ENCODE measurements around the gene PLA2G4D. TPM values are rescaled to one million over a fixed set of nuclear protein-coding genes. Genes with fewer than 3 reads are reported as not detected.

The PLA2G4D gene
- total and polyA plus RNA-seq, 2 donors, result 0.03 TPM; not detected in 1

DNA sequence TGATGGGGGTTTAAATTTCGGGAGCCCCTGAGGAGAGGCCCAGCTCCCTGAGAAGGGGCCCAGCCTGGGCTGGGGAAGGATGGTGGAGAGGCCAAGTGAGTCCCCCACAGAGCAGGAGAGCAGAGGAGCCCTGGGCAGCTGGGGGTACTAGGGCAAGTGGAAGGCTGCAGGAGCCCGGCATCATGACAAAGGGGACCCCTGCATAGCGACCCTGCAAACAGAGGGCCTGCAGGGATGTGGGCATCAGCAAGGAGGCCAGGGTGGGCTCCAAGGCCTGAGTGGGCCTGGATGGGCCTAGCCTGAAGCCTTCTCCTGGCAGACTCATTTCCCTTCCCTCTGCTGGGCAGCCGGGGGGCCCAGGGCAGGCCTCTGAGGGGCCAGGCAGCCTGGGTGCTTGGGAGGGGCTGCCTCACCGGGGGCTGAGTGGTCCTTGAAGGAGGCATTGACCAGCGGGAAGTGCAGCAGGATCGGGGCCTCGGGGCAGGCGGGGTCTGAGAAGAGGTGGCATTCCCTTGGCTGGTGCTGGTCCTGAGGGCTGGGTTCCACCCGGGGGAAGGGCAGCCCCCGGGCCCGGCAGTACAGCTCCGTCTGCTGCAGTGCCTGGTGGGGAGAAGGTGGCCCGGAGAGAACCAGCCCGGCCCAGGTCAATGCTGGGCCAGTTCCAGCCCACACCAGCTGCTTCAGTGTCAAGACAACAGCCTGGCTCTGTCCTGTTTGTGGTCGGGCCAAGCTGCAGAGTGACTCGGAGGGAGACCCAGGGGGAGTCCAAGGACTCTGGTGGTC is 24.7 kb downstream of the PLA2G4D start:
- H3K4me3 ChIP-seq (ENCODE audit: low read depth, low read length), result no peak overlapping the region
- no peaks in the 10 kb centered on the region for H3K4me1 ChIP-seq (ENCODE audit: insufficient read depth)
- WGBS, result 72% methylated on average over 17 of the region's 17 CpGs
- no peak overlapping the region for H3K27ac ChIP-seq (ENCODE audit: low read depth)
- DNase-seq (ENCODE audit: extremely low spot score), result no peak
- H3K36me3 ChIP-seq (ENCODE audit: insufficient read depth), result no peaks in the 10 kb centered on the region

DNA sequence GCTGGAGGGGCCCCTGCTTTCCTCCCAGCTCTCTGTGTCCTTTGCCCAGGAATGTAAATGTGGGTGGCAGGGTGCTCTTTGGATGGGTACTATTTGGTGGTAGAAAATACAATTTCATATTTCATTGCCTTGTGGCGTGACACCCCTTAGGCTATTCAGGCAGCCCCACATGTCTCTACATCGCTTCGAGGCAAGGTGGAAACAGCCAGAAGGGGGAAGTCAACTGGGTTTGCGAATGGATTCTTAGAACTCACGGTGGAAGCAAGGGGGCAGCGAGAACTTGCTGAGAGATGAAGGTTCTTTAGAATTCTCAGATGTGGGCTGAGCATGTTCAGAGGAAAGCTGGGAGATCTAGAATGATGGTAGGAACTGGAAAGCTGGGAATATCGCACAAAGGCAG is 25.3 kb downstream of the PLA2G4D start:
- Histone ChIP-seq H3K4me3 (ENCODE audit: low read depth, low read length) (no peak overlapping the region), H3K36me3 (ENCODE audit: insufficient read depth) (no peaks in the 10 kb centered on the region), H3K27ac (ENCODE audit: low read depth) (no peak overlapping the region), H3K4me1 (ENCODE audit: insufficient read depth) (no peaks in the 10 kb centered on the region)
- no peak for DNase-seq (ENCODE audit: extremely low spot score)
- WGBS, result 86% methylated on average over 7 of the region's 7 CpGs

DNA sequence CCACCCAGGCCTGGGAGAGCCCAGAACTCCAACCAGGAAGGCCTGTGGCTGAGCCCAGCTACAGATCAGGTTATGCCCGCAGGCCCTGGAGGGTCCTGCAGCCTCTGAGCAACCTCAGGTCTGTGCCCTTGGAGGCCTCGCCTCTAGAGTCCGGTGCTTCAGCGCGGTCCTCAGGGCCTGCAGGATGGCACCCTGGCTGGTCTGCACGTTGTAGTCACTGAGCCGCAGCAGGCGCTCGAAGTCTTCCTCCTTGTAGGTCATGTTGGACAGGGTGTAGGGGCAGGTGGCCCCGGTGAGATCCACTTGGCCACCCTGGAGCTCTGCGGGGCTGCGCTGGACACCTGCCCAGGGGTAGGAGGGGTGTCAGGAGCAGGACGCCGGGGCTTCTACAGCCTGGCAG is 25.8 kb downstream of the PLA2G4D start:
- Histone ChIP-seq H3K4me3 (ENCODE audit: low read depth, low read length) (no peak overlapping the region), H3K4me1 (ENCODE audit: insufficient read depth) (no peaks in the 10 kb centered on the region), H3K36me3 (ENCODE audit: insufficient read depth) (no peaks in the 10 kb centered on the region), H3K27ac (ENCODE audit: low read depth) (no peak overlapping the region)
- no peak for DNase-seq (ENCODE audit: extremely low spot score)
- 94% methylated on average over 14 of the region's 14 CpGs for WGBS

DNA sequence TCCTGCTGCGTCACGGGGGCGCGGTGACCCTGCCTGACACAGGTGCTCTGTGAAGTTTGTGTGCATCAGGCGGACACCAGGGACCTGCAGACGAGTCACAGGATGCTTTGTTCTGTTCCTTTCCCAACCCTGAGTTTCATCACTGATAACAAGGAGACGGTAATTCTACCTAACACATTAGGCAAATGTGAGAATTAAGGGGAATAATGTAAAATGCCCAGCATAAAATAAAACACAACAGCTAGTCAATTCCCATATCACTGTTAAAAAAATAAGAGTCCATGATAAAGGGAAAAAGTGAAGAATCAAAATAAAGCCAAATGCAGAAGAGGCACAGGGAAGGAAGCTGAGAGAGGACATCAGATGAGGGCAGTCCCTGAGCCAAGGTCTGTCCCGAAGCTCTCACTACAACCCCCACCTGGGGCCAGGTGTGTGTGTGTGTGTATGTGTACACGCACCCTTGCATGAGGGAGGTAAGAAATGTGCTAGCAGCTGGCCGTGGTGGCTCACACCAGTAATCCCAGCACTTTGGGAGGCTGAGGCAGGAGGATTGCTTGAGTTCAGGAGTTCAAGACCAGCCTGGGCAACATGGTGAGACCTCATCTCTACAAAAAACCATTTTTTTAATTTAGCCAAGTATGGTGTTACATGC is 27.5 kb downstream of the PLA2G4D start:
- H3K4me3 ChIP-seq (ENCODE audit: low read depth, low read length), result no peak overlapping the region
- H3K4me1 ChIP-seq (ENCODE audit: insufficient read depth), result no peaks in the 10 kb centered on the region
- H3K27ac ChIP-seq (ENCODE audit: low read depth), result no peak overlapping the region
- no peak for DNase-seq (ENCODE audit: extremely low spot score)
- WGBS, result 40% methylated on average over 10 of the region's 10 CpGs
- H3K36me3 ChIP-seq (ENCODE audit: insufficient read depth), result no peaks in the 10 kb centered on the region

DNA sequence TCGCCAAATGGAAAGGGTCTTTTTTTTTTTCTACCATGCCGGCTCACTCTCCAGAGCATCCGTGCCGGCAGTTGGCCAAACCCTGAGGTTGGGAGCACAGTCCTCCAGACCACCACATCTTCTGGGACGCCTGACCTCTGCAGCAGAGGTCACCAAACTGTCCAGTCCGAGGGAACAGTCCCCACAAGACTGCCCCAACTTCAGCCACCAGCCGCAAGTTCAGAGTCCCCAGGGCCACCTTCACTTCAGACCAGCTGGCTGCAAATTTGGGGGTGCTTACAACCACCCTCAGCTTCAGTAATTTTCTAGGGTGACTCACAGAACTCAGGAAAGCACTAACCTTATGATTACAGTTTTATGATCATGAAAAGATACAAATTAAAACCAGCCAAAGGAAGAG is 28.9 kb downstream of the PLA2G4D start:
- no peak for DNase-seq (ENCODE audit: extremely low spot score)
- Histone ChIP-seq H3K36me3 (ENCODE audit: insufficient read depth) (no peaks in the 10 kb centered on the region), H3K27ac (ENCODE audit: low read depth) (no peak overlapping the region), H3K4me3 (ENCODE audit: low read depth, low read length) (no peak overlapping the region), H3K4me1 (ENCODE audit: insufficient read depth) (no peaks in the 10 kb centered on the region)
- WGBS, result 44% methylated on average over 7 of the region's 7 CpGs

DNA sequence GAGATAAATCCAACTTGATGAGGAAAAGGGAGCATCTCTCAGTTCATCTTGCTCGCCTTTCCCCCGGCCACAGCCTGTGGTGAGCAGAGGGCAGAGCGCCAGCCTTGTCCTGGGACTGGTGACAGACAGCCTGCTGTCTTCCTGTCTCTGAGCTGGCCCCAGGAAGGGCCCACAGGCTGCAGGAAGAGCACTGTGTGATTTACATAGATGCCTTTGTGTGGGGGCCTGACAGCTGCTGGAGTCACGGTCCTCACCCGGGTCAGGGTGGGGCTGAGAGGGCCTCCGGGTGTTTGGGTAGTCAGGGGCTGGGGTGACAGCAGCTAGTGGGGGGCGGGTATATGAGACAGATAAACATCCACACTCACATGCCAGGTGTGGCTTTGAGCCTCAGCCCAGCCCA is 29.3 kb downstream of the PLA2G4D start:
- Histone ChIP-seq H3K36me3 (ENCODE audit: insufficient read depth) (no peaks in the 10 kb centered on the region), H3K4me3 (ENCODE audit: low read depth, low read length) (no peak overlapping the region), H3K27ac (ENCODE audit: low read depth) (no peak overlapping the region), H3K4me1 (ENCODE audit: insufficient read depth) (no peaks in the 10 kb centered on the region)
- 25% methylated on average over 7 of the region's 7 CpGs for WGBS
- DNase-seq (ENCODE audit: extremely low spot score), result no peak

DNA sequence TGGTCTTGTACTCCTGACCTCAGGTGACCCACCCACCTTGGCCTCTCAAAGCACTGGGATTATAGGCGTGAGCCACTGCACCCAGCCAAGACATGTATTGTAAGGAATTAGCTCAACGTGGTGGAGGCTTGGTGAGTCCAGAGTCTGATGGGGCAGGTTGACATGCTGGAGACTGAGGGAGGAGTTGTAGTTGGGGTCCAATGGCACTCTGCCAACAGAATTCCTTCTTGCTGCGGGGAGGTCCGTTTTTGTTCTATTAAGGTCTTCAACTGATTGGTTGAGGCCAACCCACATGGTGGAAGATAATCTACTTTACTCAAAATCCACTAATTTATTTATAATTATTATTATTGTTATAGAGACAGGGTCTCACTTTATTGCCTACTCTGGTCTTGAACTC is 30.1 kb downstream of the PLA2G4D start:
- Histone ChIP-seq H3K36me3 (ENCODE audit: insufficient read depth) (no peaks in the 10 kb centered on the region), H3K4me3 (ENCODE audit: low read depth, low read length) (no peak overlapping the region), H3K27ac (ENCODE audit: low read depth) (no peak overlapping the region), H3K4me1 (ENCODE audit: insufficient read depth) (no peaks in the 10 kb centered on the region)
- DNase-seq (ENCODE audit: extremely low spot score), result no peak
- WGBS, result 75% methylated on average over 4 of the region's 4 CpGs

DNA sequence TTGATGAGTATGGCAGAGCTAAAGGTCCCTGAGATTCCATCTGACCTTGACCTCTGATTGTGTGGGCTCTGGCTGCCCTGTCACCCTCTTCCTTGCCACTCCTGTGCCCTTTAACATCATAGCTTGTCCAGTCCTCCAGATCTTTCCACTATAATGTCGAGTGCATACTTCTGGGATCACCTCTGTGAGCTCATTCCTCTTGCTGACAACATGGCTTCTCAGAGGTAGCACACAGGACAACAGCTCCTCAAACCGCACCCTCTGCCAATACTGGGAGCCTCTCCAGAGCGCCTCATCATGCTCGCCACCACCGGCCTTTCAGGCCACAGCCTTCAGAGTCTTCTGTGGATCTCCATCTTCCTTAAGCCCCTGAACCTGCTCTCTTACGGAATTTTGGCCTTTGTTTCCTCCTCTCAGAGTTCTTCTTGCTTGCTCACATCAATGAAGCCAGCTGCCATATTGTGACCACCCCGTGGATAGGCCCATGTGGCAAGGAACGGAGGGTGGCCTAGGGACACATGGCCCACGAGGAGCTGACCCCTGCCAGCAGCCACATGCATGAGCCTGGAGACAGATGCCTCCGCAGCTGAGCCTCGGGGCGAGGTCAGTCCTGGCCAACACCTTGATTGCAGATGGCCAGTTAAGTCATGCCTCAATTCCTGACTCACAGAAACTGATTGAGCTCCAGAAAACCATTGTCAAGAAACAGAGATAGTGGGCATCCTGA is 31.1 kb downstream of the PLA2G4D start:
- Histone ChIP-seq H3K36me3 (ENCODE audit: insufficient read depth) (no peaks in the 10 kb centered on the region), H3K4me3 (ENCODE audit: low read depth, low read length) (no peak overlapping the region), H3K4me1 (ENCODE audit: insufficient read depth) (no peaks in the 10 kb centered on the region), H3K27ac (ENCODE audit: low read depth) (no peak overlapping the region)
- no peak for DNase-seq (ENCODE audit: extremely low spot score)
- 91% methylated on average over 12 of the region's 12 CpGs for WGBS

DNA sequence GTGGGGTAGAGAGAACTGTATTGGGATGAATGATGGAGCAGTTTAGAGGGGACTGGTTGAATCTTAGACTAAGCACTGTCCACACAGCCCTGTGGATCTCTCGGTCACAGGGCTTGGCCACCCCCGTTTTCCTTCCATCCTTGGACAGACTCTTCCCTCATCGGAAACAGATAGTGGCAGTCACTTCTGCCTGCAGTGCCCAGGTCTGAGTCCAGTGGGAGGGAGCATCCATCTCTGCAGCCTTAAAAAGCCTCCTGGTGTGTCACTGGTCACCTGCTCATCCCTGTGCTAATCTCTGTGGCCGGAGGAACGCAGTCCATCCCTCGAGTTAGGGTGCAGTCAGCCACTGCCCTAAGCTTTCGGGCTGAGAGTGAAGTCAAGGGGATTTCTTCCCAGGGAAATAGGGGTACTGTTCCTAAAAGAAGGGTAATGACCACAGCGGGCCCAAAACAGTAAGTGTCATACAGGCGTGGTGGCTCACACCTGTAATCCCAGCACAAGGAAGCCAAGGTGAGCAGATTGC is 32.0 kb downstream of the PLA2G4D start:
- Histone ChIP-seq H3K36me3 (ENCODE audit: insufficient read depth) (no peaks in the 10 kb centered on the region), H3K27ac (ENCODE audit: low read depth) (no peak overlapping the region), H3K4me1 (ENCODE audit: insufficient read depth) (no peaks in the 10 kb centered on the region), H3K4me3 (ENCODE audit: low read depth, low read length) (no peak overlapping the region)
- 93% methylated on average over 9 of the region's 9 CpGs for WGBS
- DNase-seq (ENCODE audit: extremely low spot score), result no peak

DNA sequence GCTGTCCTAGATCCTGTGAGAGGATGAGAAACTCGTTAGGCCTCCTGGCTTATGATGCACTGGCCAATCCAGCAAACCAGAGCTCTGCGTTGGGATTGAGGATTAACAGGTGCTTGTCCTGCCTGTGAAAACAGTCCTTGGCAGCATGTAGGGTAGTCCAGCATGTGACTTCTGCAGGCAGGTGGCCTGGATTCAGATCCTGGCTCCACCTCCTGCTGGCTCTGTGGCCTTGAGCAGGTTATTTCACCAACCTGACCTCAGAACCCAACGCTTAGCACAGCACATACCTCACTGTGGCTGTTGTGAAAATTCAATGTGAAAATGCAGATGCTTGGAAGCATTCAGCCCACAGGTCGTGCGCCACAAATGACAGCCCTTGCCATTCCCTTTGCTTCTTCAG is 33.6 kb downstream of the PLA2G4D start:
- Histone ChIP-seq H3K27ac (ENCODE audit: low read depth) (no peak overlapping the region), H3K4me3 (ENCODE audit: low read depth, low read length) (no peak overlapping the region), H3K36me3 (ENCODE audit: insufficient read depth) (no peaks in the 10 kb centered on the region), H3K4me1 (ENCODE audit: insufficient read depth) (no peaks in the 10 kb centered on the region)
- WGBS, result 85% methylated on average over 5 of the region's 5 CpGs
- no peak for DNase-seq (ENCODE audit: extremely low spot score)

DNA sequence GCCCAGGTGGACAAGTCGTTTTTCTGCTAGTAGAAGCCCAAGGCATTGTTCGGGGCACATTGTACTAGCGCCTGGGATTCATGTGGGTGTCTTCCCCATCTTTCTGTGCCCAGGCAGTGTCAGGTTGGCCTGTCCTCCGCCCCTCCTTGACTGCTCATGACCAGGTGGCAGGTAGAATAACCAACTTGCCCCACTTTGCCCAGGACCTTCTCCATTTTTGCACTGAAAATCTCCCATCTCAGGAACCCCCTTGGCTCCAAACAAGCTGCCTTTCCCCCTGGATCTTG is 33.9 kb downstream of the PLA2G4D start:
- no peak for DNase-seq (ENCODE audit: extremely low spot score)
- Histone ChIP-seq H3K36me3 (ENCODE audit: insufficient read depth) (no peaks in the 10 kb centered on the region), H3K4me3 (ENCODE audit: low read depth, low read length) (no peak overlapping the region), H3K27ac (ENCODE audit: low read depth) (no peak overlapping the region), H3K4me1 (ENCODE audit: insufficient read depth) (no peaks in the 10 kb centered on the region)
- WGBS, result 85% methylated on average over 4 of the region's 4 CpGs

DNA sequence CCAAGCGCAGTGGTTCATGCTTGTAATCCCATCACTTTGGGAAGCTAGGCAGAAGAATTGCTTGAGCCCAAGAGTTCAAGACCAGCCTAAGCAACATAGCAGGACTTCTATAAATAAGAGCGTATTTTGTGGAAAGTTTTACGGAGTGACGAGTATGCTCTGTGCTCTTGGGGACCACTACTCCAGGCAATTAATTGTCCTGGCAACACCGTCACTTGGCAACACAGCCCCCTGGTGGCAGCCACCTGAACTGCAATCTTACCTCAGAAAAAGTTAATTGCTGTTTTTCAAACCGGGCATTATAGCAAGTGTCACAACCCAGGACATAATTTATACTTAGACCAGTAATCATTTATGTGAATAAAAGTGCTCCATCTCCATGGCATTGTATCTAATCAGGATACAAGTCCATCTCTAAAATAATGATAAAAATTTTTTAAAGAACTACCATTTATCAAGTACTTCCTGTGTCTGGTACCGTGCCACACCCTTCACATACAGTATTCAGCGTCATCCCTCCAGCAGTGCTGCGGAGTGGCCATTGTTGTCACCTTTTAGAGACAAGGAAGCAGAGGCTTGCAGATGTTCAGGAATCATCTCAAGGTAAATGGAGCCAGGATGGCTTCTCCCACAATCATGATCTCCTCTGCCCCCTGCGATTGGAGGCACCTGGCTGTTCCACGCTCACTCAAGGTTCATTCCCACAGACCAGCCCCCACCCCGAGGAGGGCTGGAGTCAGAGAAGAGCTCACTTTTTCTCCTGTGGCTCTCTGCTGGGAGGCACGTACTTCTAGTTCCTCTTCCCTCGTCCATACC is 34.5 kb downstream of the PLA2G4D start:
- no peaks in the 10 kb centered on the region for H3K4me1 ChIP-seq (ENCODE audit: insufficient read depth)
- H3K36me3 ChIP-seq (ENCODE audit: insufficient read depth), result no peaks in the 10 kb centered on the region
- DNase-seq (ENCODE audit: extremely low spot score), result no peak
- 47% methylated on average over 14 of the region's 14 CpGs for WGBS
- no peak overlapping the region for H3K27ac ChIP-seq (ENCODE audit: low read depth)
- H3K4me3 ChIP-seq (ENCODE audit: low read depth, low read length), result no peak overlapping the region

DNA sequence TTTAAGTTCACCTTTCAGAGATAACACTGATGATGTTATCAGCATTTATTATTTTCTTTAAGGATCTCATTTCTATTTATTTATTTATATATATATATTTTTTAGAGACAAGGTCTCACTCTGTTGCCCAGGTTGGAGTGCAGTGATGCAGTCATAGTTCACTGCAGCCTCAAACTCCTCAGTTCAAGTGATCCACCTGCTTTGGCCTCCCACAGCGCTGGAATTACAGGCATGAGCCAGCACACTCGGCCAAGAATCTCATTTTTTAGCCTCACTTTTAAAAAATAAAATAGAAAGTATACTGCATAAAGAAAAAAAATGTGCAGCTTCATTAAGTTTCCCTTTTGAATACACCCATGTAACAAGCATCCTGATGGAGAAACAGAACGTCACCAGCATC is 35.6 kb downstream of the PLA2G4D start:
- no peaks in the 10 kb centered on the region for H3K4me1 ChIP-seq (ENCODE audit: insufficient read depth)
- 64% methylated on average over 3 of the region's 3 CpGs for WGBS
- no peak for DNase-seq (ENCODE audit: extremely low spot score)
- H3K4me3 ChIP-seq (ENCODE audit: low read depth, low read length), result no peak overlapping the region
- no peaks in the 10 kb centered on the region for H3K36me3 ChIP-seq (ENCODE audit: insufficient read depth)
- H3K27ac ChIP-seq (ENCODE audit: low read depth), result no peak overlapping the region
